ENCODE data around the gene TNIP3.

Gene TNIP3

GRCh38 chr4:121138039-121138825 is 25.9 kb downstream of the TNIP3 start:
- no peak for DNase-seq

GRCh38 chr4:121130326-121130660 is 33.8 kb downstream of the TNIP3 start:
- no peak for DNase-seq

GRCh38 chr4:121129606-121130325 is 34.4 kb downstream of the TNIP3 start:
- DNase-seq: no peak

GRCh38 chr4:121127100-121127499 is 37.0 kb downstream of the TNIP3 start:
- no peak for DNase-seq

- DNase-seq: no peak
Observed at GRCh38 chr4:121126449-121127006, 37.6 kb downstream of the TNIP3 start.

GRCh38 chr4:121125498-121125885 is 38.6 kb downstream of the TNIP3 start:
- no peak for DNase-seq

GRCh38 chr4:121122661-121123060 is 41.5 kb downstream of the TNIP3 start:
- no peak for DNase-seq

GRCh38 chr4:121119715-121120114 is 44.4 kb downstream of the TNIP3 start:
- DNase-seq: no peak

- no peak for DNase-seq
Observed at GRCh38 chr4:121118344-121118743, 45.8 kb downstream of the TNIP3 start.

- DNase-seq: no peak
Observed at GRCh38 chr4:121114756-121115155, 49.4 kb downstream of the TNIP3 start.

GRCh38 chr4:121112530-121112929 is 51.6 kb downstream of the TNIP3 start:
- no peak for DNase-seq

GRCh38 chr4:121108557-121108956 is 55.6 kb downstream of the TNIP3 start:
- DNase-seq: no peak

GRCh38 chr4:121107507-121107906 is 56.6 kb downstream of the TNIP3 start:
- no peak for DNase-seq

- no peak for DNase-seq
Observed at GRCh38 chr4:121100093-121100775, 63.9 kb downstream of the TNIP3 start.

- DNase-seq: no peak
Observed at GRCh38 chr4:121098266-121098665, 65.9 kb downstream of the TNIP3 start.

- DNase-seq: no peak
Observed at GRCh38 chr4:121096629-121097028, 67.5 kb downstream of the TNIP3 start.

- DNase-seq: no peak
Observed at GRCh38 chr4:121096191-121096590, 67.9 kb downstream of the TNIP3 start.

GRCh38 chr4:121094297-121094966 is 69.7 kb downstream of the TNIP3 start:
- no peak for DNase-seq

- DNase-seq: no peak
Observed at GRCh38 chr4:121093261-121093660, 70.9 kb downstream of the TNIP3 start.

GRCh38 chr4:121091941-121092340 is 72.2 kb downstream of the TNIP3 start:
- DNase-seq: no peak

- DNase-seq: no peak
Observed at GRCh38 chr4:121088867-121089266, 75.3 kb downstream of the TNIP3 start.

All from activated T-cell treated with anti-CD3 and anti-CD28 coated beads for 4 hours (primary cell).